Measurements from ENCODE around the gene SKAP1. TPM values are rescaled to one million over a fixed set of nuclear protein-coding genes. Genes with fewer than 3 reads are reported as not detected.

The SKAP1 gene
- total RNA-seq, 1 donor from 2014 or later, result 0.69 TPM

GRCh38 chr17:48215583-48216139, 214.4 kb downstream of the SKAP1 start:
- no peak for DNase-seq (ENCODE audit: low spot score, unreplicated experiment)
- Mint-ChIP-seq H3K4me1 (ENCODE audit: low read depth) (peaks cover 43% of the 10 kb centered on the region), H3K36me3 (ENCODE audit: insufficient read depth) (no peaks in the 10 kb centered on the region), H3K27ac (no peak overlapping the region), H3K27me3 (peaks cover 12% of the 10 kb centered on the region), H3K9me3 (ENCODE audit: low read depth) (no peaks in the 10 kb centered on the region), H3K4me3 (ENCODE audit: low read depth) (no peak overlapping the region)
- TF ChIP-seq, protein P1, sequence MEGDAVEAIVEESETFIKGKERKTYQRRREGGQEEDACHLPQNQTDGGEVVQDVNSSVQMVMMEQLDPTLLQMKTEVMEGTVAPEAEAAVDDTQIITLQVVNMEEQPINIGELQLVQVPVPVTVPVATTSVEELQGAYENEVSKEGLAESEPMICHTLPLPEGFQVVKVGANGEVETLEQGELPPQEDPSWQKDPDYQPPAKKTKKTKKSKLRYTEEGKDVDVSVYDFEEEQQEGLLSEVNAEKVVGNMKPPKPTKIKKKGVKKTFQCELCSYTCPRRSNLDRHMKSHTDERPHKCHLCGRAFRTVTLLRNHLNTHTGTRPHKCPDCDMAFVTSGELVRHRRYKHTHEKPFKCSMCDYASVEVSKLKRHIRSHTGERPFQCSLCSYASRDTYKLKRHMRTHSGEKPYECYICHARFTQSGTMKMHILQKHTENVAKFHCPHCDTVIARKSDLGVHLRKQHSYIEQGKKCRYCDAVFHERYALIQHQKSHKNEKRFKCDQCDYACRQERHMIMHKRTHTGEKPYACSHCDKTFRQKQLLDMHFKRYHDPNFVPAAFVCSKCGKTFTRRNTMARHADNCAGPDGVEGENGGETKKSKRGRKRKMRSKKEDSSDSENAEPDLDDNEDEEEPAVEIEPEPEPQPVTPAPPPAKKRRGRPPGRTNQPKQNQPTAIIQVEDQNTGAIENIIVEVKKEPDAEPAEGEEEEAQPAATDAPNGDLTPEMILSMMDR (IDR thresholded peaks at IDR 0.05; ENCODE audit: unreplicated experiment), result peak; percentile 48

DNA sequence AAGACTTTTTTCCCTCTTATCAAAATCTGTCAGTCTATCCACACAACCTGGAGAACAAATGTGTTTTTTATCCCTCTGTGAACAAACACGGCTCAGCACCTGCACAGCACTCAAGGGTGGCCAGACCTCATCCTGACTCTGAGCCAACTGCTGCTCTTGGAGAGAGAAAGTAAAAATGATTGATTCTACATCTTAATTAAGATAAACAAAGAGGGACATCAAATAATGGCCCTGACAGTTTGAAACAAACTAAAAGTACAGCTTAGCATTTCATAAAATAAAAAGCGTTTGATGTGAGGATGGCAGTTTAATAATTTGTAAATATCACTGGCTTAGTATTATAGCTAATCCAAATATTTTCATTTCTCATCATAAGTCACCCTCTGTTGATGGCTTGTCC, 216.2 kb downstream of the SKAP1 start:
- Mint-ChIP-seq H3K4me1 (ENCODE audit: low read depth) (peaks cover 41% of the 10 kb centered on the region), H3K27me3 (peaks cover 15% of the 10 kb centered on the region), H3K27ac (peak overlapping the region; percentile 26), H3K4me3 (ENCODE audit: low read depth) (no peak overlapping the region), H3K36me3 (ENCODE audit: insufficient read depth) (no peaks in the 10 kb centered on the region), H3K9me3 (ENCODE audit: low read depth) (no peaks in the 10 kb centered on the region)
- no peak for DNase-seq (ENCODE audit: low spot score, unreplicated experiment)
- TF ChIP-seq, protein P1 (IDR thresholded peaks at IDR 0.05; ENCODE audit: unreplicated experiment), result no peak

GRCh38 chr17:48211787-48212186, 218.2 kb downstream of the SKAP1 start:
- no peak overlapping the region for H3K27ac Mint-ChIP-seq
- TF ChIP-seq, protein P1 (IDR thresholded peaks at IDR 0.05; ENCODE audit: unreplicated experiment), result no peak
- no peaks in the 10 kb centered on the region for H3K9me3 Mint-ChIP-seq (ENCODE audit: low read depth)
- no peak for DNase-seq (ENCODE audit: low spot score, unreplicated experiment)
- H3K27me3 Mint-ChIP-seq, result peaks cover 19% of the 10 kb centered on the region
- H3K36me3 Mint-ChIP-seq (ENCODE audit: insufficient read depth), result no peaks in the 10 kb centered on the region
- H3K4me1 Mint-ChIP-seq (ENCODE audit: low read depth), result peaks cover 25% of the 10 kb centered on the region
- no peak overlapping the region for H3K4me3 Mint-ChIP-seq (ENCODE audit: low read depth)

DNA sequence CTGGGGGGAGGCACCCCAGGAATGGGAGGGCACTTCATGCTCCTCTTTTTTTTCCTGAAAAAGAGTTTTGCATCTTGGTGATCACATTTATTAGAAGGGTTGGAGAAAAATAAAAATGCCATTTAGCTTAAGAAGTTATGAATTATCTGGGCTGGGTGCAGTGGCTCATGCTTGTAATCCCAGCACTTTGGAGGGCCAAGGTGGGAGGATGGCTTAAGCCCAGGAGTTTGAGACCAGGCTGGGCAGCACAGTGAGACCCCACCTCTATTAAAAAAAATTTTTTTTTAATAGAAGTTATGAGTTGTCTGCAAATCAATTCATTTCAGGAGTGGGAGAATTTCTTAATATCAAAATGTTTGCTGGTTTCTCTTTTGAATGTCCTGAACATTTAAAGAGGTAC, 219.0 kb downstream of the SKAP1 start:
- Mint-ChIP-seq H3K9me3 (ENCODE audit: low read depth) (no peaks in the 10 kb centered on the region), H3K4me1 (ENCODE audit: low read depth) (peaks cover 21% of the 10 kb centered on the region), H3K27me3 (peaks cover 20% of the 10 kb centered on the region), H3K4me3 (ENCODE audit: low read depth) (no peak overlapping the region), H3K27ac (no peak overlapping the region), H3K36me3 (ENCODE audit: insufficient read depth) (no peaks in the 10 kb centered on the region)
- TF ChIP-seq, protein P1 (IDR thresholded peaks at IDR 0.05; ENCODE audit: unreplicated experiment), result no peak
- DNase-seq (ENCODE audit: low spot score, unreplicated experiment), result no peak

- Mint-ChIP-seq H3K36me3 (ENCODE audit: insufficient read depth) (no peaks in the 10 kb centered on the region), H3K9me3 (ENCODE audit: low read depth) (no peaks in the 10 kb centered on the region), H3K27ac (no peak overlapping the region), H3K4me1 (ENCODE audit: low read depth) (peaks cover 18% of the 10 kb centered on the region), H3K27me3 (peaks cover 24% of the 10 kb centered on the region), H3K4me3 (ENCODE audit: low read depth) (no peak overlapping the region)
- TF ChIP-seq, protein P1 (IDR thresholded peaks at IDR 0.05; ENCODE audit: unreplicated experiment), result no peak
- DNase-seq (ENCODE audit: low spot score, unreplicated experiment), result no peak
These were observed 220.0 kb downstream of the SKAP1 start for GRCh38 chr17:48209973-48210372.

All from progenitor cell of endocrine pancreas (in vitro differentiated cells).